ENCODE results near the gene MMP17.
"Not testable (repeated sequence)": the region's sequence is repeated elsewhere in the genome, so short reads cannot be mapped to it uniquely, and the experiment has no call there.

Gene MMP17

DNA sequence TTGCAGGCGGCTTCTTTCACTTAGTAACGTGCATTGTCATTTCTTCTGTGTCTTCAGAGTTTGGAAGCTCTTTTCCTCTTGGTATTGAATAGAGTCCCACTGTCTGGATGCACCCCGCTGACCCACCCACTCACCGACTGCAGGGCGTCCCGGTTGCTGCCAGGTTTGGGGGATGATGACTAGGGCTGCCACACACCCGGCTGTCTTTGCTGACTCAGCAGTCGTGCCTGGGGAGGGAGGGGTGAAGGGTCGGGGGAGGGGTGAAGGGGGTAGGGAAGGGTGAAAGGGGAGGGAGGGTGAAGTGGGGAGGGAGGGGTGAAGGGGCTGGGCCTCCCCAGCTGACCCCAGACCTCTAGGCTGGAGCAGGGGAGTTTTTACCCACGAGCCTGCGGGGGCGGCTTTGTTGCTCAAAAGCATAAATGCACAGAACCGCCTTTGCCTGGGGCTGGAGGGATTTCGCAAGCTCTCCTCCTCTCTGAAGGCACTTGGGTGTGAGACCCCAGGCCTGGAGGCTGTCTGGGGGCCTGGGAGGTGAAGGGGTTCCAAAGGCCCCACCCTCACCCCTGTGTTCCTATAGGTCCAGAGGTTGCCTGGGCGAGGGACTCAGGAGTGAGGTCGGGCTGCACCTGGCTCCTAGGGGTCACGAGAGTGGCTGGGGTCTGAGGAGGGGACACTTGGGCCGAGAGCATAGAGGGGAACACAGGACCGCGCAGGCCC, 35.0 kb downstream of the MMP17 start:
- DNase-seq (ENCODE audit: insufficient read length, low spot score) (no peak), FAIRE-seq (no peak)

- no peak for DNase-seq (ENCODE audit: insufficient read length, low spot score)
- no peak for FAIRE-seq
Observed at GRCh38 chr12:131863711-131864396, 35.7 kb downstream of the MMP17 start.

DNA sequence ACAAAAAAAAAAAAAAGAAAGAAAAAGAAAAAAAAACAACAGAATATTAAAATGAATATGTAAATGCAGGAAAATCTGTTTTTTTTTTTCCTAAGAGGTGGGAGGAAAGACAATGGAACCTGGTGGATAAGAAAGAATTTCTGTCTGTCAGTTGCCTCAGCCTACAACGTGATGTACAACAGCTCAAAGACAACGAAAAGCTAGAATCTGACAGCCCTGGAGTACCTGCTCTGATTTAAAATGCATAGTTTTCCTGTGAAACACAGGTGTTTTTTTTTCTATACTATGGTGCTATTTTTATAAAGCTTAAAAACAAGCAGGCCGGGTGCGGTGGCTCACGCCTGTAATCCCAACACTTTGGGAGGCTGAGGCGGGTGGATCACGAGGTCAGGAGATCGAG, 36.3 kb downstream of the MMP17 start:
- no peak for FAIRE-seq
- no peak for DNase-seq (ENCODE audit: insufficient read length, low spot score)

DNA sequence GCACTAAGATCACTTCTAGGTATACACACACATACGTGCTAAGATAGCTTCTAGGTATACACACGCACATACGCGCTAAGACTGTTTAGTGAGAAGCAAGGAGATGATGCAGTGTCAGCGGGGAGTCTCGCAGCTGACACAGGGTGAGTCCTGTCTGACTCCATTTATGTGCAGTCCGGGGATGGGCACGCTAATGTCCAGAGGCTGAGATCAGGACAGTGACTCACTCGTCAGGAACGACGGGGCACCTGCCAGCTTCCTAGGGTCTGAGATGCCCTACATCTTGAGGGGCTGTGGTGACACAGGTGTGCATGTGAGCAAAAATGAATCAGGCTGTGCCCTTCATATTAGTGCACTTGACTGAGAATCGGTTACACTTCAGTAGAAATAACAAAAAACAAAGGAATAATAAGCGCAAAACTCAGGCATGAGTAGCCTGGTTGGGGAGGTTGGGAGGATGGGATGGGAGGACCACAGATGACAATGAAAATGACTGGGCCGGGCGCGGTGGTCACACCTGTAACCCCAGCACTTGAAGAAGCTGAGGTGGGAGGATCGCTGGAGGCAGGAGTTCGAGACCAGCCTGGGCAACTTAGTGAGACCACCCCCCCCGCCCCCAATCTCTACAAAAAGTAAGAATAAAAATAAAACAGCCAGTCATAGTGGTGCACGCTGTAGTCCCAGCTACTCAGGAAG, 37.1 kb downstream of the MMP17 start:
- no peak for FAIRE-seq

DNA sequence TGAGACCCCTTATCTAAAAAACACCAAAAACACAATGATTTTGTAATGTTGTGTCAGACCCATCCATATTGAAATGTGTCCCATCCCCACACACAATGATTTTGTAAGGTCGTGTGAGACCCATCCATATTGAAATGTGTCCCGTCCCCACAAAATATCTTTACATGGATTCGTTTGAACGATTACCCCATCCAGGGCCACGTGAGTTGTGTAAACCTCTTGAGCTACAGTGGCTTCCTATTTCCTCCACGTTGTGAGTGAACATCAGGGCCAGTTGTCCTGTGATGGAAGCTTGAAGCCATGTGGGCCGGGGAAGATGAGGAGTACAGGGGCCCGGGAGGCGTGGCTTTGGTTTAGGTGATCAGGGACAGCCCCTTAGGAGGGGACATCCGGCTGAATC, 39.3 kb downstream of the MMP17 start:
- FAIRE-seq, result no peak
- DNase-seq (ENCODE audit: insufficient read length, low spot score), result no peak

More for the DNA sequence above, 37.1 kb downstream of the MMP17 start:
- no peak for DNase-seq (ENCODE audit: insufficient read length, low spot score)

- FAIRE-seq, result no peak
Observed at GRCh38 chr12:131867891-131868675, 39.9 kb downstream of the MMP17 start.

GRCh38 chr12:131869871-131870418, 41.8 kb downstream of the MMP17 start:
- no peak for FAIRE-seq
- DNase-seq (ENCODE audit: insufficient read length, low spot score), result no peak

More at GRCh38 chr12:131867891-131868675, 39.9 kb downstream of the MMP17 start:
- DNase-seq (ENCODE audit: insufficient read length, low spot score), result no peak

DNA sequence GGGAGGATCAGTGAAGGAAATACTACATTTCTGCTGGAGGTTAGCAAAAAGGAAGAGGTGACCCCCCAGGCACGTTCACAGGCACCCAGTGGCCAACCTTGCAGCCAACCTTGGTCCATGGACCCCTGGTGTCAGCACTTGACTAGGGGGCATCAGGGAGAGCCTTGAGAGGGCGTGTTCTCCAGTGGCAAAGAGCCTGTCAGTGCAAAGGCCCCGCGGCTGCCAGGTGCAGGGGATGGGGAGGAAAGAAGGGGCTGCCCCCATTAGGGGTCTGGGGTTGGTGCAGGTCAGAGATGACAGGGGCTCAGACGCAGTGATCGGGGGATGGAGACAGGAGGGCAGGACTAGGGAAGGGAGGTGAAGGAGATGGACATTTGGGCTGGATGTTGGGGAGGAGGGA, 43.5 kb downstream of the MMP17 start:
- DNase-seq (ENCODE audit: insufficient read length, low spot score), result no peak
- no peak for FAIRE-seq

DNA sequence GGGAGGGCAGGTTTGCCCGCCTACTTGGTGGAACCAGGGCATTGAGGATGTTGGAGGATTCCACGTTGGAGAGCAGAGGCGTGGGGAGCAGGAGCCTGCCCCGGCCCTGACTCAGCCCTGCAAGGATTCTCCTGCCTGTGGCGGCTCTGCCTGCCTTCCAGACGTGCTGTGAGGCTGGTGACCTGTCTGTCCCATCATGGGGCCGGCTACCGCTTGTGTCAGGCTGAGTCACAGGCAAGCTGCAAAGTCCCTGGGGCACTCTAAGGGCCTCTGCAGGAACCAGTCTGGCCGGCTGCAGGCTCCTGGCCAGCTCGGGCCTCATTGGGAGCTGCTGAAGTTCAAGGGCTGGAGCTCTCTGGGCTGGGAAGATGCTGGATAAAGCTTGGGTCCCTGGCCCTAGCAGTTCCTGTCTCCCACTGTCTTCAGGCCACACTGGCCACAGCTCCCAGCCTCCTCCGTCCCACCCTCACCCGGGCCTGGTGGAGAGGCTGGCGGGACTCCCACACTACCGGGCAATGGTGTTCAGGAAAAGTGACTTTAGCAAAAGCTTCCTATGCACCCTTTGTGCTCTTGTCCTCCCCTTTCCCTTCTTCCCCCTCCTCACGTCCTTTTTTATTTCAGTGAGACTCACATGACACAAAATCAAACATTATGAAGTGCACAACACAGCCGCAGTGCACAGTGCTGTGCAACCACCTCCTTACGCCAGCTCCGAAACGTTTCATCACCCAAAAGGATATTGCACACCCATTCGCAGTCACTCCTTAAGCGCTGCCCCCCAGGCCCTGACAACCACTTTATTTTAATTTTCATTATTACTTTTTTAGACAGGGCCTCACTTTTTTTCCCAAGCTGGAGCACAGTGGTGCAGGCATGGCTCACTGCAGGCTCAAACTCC, 44.2 kb downstream of the MMP17 start:
- FAIRE-seq, result no peak
- DNase-seq (ENCODE audit: insufficient read length, low spot score), result no peak

DNA sequence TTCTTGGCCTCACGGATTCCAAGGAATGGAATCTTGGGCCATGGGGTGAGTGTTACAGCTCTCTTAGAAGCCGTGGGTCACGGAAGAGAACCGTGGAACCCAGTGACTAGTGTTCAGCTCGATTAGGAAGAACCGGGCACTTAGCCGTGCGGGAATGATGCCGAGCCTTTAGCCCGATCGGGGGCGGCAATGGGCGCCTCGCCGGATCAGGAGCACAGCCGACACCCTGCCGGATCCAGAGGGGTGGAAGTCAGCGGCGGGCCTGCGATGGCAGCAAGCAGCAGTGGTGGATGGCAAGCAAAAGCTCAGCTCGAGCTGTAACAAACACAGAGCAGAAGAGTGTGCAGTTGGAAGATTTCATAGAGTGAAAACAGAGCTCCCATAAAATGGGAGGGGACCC, 45.1 kb downstream of the MMP17 start:
- no peak for FAIRE-seq
- no peak for DNase-seq (ENCODE audit: insufficient read length, low spot score)

DNA sequence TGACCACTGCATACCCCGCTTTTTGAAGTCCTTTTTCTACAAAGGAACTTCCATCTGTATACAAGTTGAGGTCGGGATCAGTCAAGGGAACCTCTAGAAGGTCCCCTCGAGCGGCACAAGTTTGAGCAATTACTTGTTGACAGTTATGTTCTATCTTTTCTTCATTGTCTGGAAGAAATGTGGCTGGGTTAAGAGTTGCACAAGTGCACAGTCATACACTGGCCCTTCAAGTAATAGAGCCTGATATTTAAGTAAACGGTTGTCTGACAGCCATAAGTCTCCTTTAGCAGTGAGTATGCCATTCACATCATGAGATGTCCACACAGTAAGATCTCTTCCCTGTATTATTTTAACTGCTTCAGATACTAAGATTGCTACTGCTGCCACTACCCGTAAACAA, 46.8 kb downstream of the MMP17 start:
- not testable (repeated sequence) for FAIRE-seq; DNase-seq (ENCODE audit: insufficient read length, low spot score)

GRCh38 chr12:131877216-131877615, 49.0 kb downstream of the MMP17 start:
- not testable (repeated sequence) for DNase-seq (ENCODE audit: insufficient read length, low spot score); FAIRE-seq

DNA sequence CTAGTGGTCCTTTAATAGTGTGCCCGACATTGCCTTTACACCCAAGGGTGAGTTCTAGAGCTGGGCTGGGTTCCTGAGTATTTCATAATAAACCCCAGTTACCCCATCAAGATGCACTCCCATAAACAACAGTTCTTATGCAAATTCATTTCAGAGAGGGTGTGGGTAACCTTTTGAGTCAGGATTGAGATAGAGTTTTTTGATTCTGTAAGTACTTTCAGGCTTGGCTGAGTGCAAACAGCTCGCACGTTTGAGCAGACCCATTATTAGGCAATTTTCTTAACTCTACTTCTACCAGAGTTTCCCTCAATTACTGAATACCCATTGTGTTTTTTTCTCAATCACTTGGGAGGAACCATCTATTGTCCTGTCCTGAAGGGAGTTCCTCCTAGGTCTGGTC, 50.2 kb downstream of the MMP17 start:
- not testable (repeated sequence) for FAIRE-seq; DNase-seq (ENCODE audit: insufficient read length, low spot score)

- DNase-seq (ENCODE audit: insufficient read length, low spot score) (no peak), FAIRE-seq (no peak)
Observed at GRCh38 chr12:131882804-131883520, 54.8 kb downstream of the MMP17 start.

DNA sequence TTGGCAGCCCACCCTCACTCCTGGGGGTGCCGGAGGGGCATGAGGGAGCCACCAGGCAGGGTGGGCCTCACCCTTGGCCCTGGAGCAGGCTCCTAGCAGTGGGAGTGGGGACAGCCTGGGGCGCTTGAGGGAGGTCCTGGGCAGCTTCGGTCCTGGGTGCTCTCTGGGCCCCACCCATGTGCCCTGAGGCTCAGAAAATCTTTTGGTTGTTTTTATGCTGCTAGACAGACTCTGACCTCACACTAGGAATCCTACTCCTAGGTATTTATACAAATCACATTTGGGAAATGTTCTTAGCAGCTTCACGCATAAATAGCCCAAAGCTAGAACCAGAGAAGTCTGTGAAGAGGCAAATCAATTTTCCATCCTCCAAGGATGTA, 55.3 kb downstream of the MMP17 start:
- FAIRE-seq, result no peak

GRCh38 chr12:131885076-131885475, 56.9 kb downstream of the MMP17 start:
- DNase-seq (ENCODE audit: insufficient read length, low spot score); FAIRE-seq: not testable (repeated sequence)

More for the DNA sequence above, 55.3 kb downstream of the MMP17 start:
- DNase-seq (ENCODE audit: insufficient read length, low spot score), result no peak

DNA sequence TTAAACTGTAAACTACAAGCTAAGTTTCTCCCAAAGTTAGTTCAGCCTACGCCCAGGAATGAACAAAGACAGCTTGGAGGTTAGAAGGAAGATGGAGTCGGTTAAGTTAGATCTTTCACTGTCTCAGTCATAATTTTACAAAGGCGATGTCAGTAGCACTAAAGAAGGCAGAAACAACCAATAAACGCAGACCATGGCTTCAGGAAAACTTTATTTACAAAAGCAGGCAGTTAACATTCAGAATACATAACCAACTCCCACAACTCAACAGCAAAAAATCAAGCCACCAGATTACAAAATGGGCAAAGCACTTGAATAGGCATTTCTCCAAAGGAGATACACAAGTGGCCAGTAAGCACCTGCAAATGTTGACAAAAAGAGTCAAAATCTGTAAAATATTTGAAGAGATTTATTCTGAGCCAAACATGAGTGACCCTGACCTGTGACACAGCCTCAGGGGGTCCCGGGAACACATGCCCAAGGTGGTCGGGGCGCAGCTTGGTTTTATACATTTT, 57.4 kb downstream of the MMP17 start:
- DNase-seq (ENCODE audit: insufficient read length, low spot score) (no peak), FAIRE-seq (no peak)

DNA sequence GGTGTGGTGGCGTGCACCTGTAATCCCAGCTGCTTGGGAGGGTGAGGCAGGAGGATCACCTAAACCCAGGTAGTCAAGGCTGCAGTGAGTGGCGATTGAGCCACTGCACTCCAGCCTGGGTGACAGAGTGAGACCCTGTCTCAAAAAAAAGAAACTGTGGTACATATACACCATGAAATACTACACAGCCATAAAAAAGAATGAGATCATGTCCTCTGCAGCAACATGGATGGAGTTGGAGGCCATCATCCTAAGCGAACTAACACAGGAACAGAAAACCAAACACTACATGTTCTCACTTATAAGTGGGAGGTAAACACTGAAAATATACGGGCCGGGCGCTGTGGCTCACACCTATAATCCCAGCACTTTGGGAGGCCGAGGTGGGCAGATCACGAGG, 63.5 kb downstream of the MMP17 start:
- not testable (repeated sequence) for DNase-seq (ENCODE audit: insufficient read length, low spot score); FAIRE-seq
